Body of pancreas (tissue), 4 donors: ENCODE results near the gene AFF2. TPM values are rescaled to one million over a fixed set of nuclear protein-coding genes. Genes with fewer than 3 reads are reported as not detected.

Experiments
- ATAC-seq: fragments of 150-250 bp; one replicate; pipeline ENCODE4 v1.9.1; 2016
- DNase-seq, 4 donors: peaks; one replicate each; pipeline ENCODE4 v3.0.0-alpha.2; 2019
- H3K27ac ChIP-seq, 4 donors: fragments of 200-600 bp; sonication (generic); 1 replicate in 3 of 4; 2 replicates in 1 of 4; pipeline versions ENCODE4 v1.5.1 to v1.6.1; 2016 to 2019; ENCODE audit warnings: mild to moderate bottlenecking in 1 of 4, mixed read lengths in 1 of 4, moderate library complexity in 1 of 4
- H3K27me3 ChIP-seq, 2 donors: fragments of 200-600 bp; sonication (generic); one replicate each; pipeline ENCODE4 v1.6.0; 2016; ENCODE audit warnings: mild to moderate bottlenecking in 1 of 2
- H3K36me3 ChIP-seq, 2 donors: fragments of 200-600 bp; sonication (generic); replicated peaks in 1 of 2; 2 replicates each; pipeline ENCODE4 v1.5.1; 2016; ENCODE audit warnings: low read depth in 2 of 2; ENCODE audit not compliant: insufficient read depth in 1 of 2
- H3K4me1 ChIP-seq: fragments of 200-600 bp; sonication (generic); one replicate; pipeline ENCODE4 v1.6.0; 2016
- H3K4me3 ChIP-seq, 2 donors: fragments of 200-600 bp; sonication (generic); 1 replicate in 1 of 2; 2 replicates in 1 of 2; pipeline ENCODE4 v1.5.1; 2016 to 2019
- H3K9me3 ChIP-seq, 3 donors: fragments of 200-600 bp; sonication (generic); 1 replicate in 2 of 3; 2 replicates in 1 of 3; pipeline ENCODE4 v1.5.1; 2016
- CTCF ChIP-seq, 7 experiments: fragments of 450-650 bp in 4 of 7; fragments of 200-600 bp in 3 of 7; sonication (generic) in 3 of 7; IDR thresholded peaks; one replicate each; pipeline ENCODE4 v1.5.1; 2016 to 2019; ENCODE audit warnings: antibody characterized with exemption in 7 of 7
- POLR2A ChIP-seq, 3 donors: fragments of 450-650 bp; IDR thresholded peaks; one replicate each; pipeline ENCODE4 v1.6.1; 2016; ENCODE audit warnings: antibody characterized with exemption in 3 of 3, mild to moderate bottlenecking in 2 of 3
- WGBS, 2 donors: methylation state at CpG; one replicate each; pipeline ENCODE4 v1.1.5; 2017; 5-methylcytosine and 5-hydroxymethylcytosine counted together
- intact Hi-C: fragments of 100-400 bp; cut with DNase I; formaldehyde crosslinking; loops from one replicate; pipeline ENCODE4 v1.15.1; 2023
- total RNA-seq, 2 donors: library from RNA; depleted of rRNA; stranded (reverse); fragments of >200 nt; gene quantifications; one replicate each; pipeline ENCODE4 v1.1.0, GENCODE V29; 2016

Gene AFF2
- total RNA-seq, 2 donors from 2014 or later: 0.99 to 2.1 TPM

DNA sequence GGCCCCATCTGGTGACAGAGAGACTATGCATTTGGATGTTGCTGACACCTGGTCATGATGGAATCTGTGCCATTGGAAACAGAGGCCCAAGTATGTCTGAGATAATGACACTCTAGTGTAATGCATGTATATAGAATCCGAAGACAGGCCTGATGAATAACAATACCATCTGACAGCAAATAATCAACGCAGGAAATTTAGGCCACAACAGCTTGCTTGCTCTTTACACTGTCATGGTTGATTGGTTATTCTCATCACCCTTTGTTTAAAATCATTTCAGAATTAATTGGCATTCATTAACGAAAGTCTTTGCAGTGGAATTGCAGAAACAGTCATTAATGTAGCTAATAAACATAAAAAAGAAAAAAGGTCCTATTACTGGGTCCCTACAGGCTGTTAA is 194.8 kb downstream of the AFF2 start:
- DNase-seq (no peak), ATAC-seq (no peak)
- Histone ChIP-seq H3K4me1 (no peaks in the 10 kb centered on the region), H3K4me3 (no peak overlapping the region), H3K9me3 (no peaks in the 10 kb centered on the region), H3K27ac (no peak overlapping the region), H3K36me3 (no peaks in the 10 kb centered on the region), H3K27me3 (no peaks in the 10 kb centered on the region)
- 68 to 82% methylated on average over 3 of the region's 3 CpGs for WGBS, 2 donors
- intact Hi-C loops: no loop called here
- TF ChIP-seq POLR2A (IDR thresholded peaks at IDR 0.05) (no peak), CTCF (IDR thresholded peaks at IDR 0.05) (no peak)

DNA sequence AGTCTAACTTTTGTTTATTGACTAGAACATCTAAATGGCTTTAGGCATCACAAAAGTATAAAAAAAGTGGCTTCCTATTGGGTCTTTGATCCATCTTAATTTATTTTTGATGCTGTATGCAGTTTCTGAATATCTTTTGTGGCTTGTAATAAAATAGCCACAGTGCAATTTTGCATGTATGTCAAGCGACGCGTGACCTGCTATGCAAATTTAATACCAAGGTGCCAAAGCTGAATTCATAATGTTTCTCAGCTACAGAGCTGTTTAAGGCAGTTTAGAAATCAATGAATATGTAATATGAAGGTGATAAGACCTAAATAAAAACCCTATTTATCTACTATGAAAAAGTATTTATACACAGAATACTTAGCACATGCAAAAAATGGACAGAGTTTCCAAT is 197.8 kb downstream of the AFF2 start:
- DNase-seq: no peak
- Histone ChIP-seq H3K4me1 (no peaks in the 10 kb centered on the region), H3K27ac (no peak overlapping the region), H3K4me3 (no peak overlapping the region), H3K36me3 (no peaks in the 10 kb centered on the region), H3K9me3 (no peaks in the 10 kb centered on the region), H3K27me3 (no peaks in the 10 kb centered on the region)
- TF ChIP-seq POLR2A (IDR thresholded peaks at IDR 0.05): no peak
- TF ChIP-seq CTCF (IDR thresholded peaks at IDR 0.05): no peak
- 81 to 96% methylated on average over 3 of the region's 3 CpGs for WGBS, 2 donors
- no peak for ATAC-seq
- intact Hi-C loops: no loop called here

DNA sequence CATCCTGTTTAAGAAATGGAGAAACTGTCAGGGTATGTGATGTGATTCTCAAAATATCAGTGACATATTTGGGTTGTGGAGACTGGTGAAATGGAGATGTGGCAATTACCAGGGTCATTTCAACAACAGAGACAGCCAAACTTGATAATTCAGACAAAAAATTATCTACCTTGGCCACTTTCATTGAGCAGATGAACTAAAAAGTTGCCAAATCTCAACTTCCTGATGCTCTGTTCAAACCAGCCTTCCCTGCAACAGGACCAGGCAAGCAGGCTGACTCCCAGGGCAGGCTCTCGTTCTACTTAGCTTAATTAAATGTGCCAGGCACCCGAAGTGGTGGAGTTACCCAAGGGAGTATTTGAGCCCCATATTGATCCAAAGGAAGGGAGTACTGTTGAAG is 199.6 kb downstream of the AFF2 start:
- 30% methylated on average over 2 of the region's 2 CpGs; no CpG with 5 or more reads in 1 of the 2 donors for WGBS, 2 donors

GRCh38 chrX:148713981-148714380 is 213.6 kb downstream of the AFF2 start:
- no peaks in the 10 kb centered on the region for H3K4me1 ChIP-seq
- no peak overlapping the region for H3K27ac ChIP-seq
- no peaks in the 10 kb centered on the region for H3K36me3 ChIP-seq
- TF ChIP-seq POLR2A (IDR thresholded peaks at IDR 0.05): no peak
- no peak for TF ChIP-seq CTCF (IDR thresholded peaks at IDR 0.05)
- no peak for ATAC-seq
- intact Hi-C loops: no loop called here
- H3K27me3 ChIP-seq: no peaks in the 10 kb centered on the region
- H3K9me3 ChIP-seq: no peaks in the 10 kb centered on the region
- H3K4me3 ChIP-seq: no peak overlapping the region
- no peak for DNase-seq

More for the DNA sequence above, 199.6 kb downstream of the AFF2 start:
- intact Hi-C loops: no loop called here
- no peak for TF ChIP-seq CTCF (IDR thresholded peaks at IDR 0.05)
- TF ChIP-seq POLR2A (IDR thresholded peaks at IDR 0.05): no peak
- Histone ChIP-seq H3K27me3 (no peaks in the 10 kb centered on the region), H3K27ac (no peak overlapping the region), H3K9me3 (no peaks in the 10 kb centered on the region), H3K4me3 (no peak overlapping the region), H3K4me1 (no peaks in the 10 kb centered on the region), H3K36me3 (no peaks in the 10 kb centered on the region)
- DNase-seq: no peak
- ATAC-seq: no peak

- Histone ChIP-seq H3K36me3 (no peaks in the 10 kb centered on the region), H3K9me3 (no peaks in the 10 kb centered on the region), H3K27me3 (no peaks in the 10 kb centered on the region), H3K4me3 (no peak overlapping the region), H3K27ac (no peak overlapping the region), H3K4me1 (no peaks in the 10 kb centered on the region)
- WGBS, 2 donors: 56 to 78% methylated on average over 2 to 4 of the region's 4 CpGs
- ATAC-seq (no peak), DNase-seq (no peak)
- intact Hi-C loops: no loop called here
- TF ChIP-seq CTCF (IDR thresholded peaks at IDR 0.05) (no peak), POLR2A (IDR thresholded peaks at IDR 0.05) (no peak)
These were observed 214.9 kb downstream of the AFF2 start for GRCh38 chrX:148715361-148715760.
